Fibroblast of lung (primary cell): Measurements from ENCODE around the gene BCL2L13.

Source experiments
- CTCF ChIP-seq, 2 donors: IDR thresholded peaks in 1 of 2; conservative IDR thresholded peaks in 1 of 2; 1 replicate in 1 of 2; 2 replicates in 1 of 2; pipeline ENCODE4 v1.5.1; 2011 to 2012; ENCODE audit warnings: low read length in 2 of 2, control low read depth in 1 of 2, inconsistent platforms in 1 of 2, low read depth in 1 of 2, mild to moderate bottlenecking in 1 of 2
- EZH2 ChIP-seq: IDR thresholded peaks from 2 replicates; pipeline ENCODE4 v1.5.1; 2012; ENCODE audit warnings: low read length, control low read depth, mild to moderate bottlenecking; ENCODE audit errors: missing control alignments

GRCh38 chr22:17749605-17750395, 111.2 kb downstream of the BCL2L13 start:
- TF ChIP-seq CTCF (conservative IDR thresholded peaks at IDR 0.05 in 1 of 2, IDR thresholded peaks at IDR 0.05 in 1 of 2; ENCODE audit: low read depth in 1 of 2, low read length in 2 of 2) (no peak), EZH2 (no peak)
